Small intestine (tissue), 7 donors: ENCODE measurements around the gene ZNF48. TPM values are rescaled to one million over a fixed set of nuclear protein-coding genes. Genes with fewer than 3 reads are reported as not detected.

ENCODE experiments used
- DNase-seq, 2 donors: peaks; one replicate each; pipeline versions ENCODE4 v3.0.0 to v3.0.0-alpha.2; 2013
- FAIRE-seq: peaks from 2 replicates; lab custom pipeline; 2012; peaks lifted over from hg19 to GRCh38; lab: Jason Lieb, UNC
- H3K27ac ChIP-seq, 3 donors: one replicate each; pipeline ENCODE4 v1.5.1; 2013; ENCODE audit warnings: low read length in 2 of 3, mild to moderate bottlenecking in 2 of 3, control low read depth in 1 of 3, inconsistent platforms in 1 of 3, low read depth in 1 of 3, moderate library complexity in 1 of 3
- H3K27me3 ChIP-seq, 3 donors: one replicate each; pipeline ENCODE4 v1.6.1; 2013; ENCODE audit warnings: low read length in 3 of 3, inconsistent platforms in 1 of 3; ENCODE audit not compliant: control insufficient read depth in 3 of 3, insufficient read depth in 3 of 3
- H3K36me3 ChIP-seq, 3 donors: one replicate each; pipeline ENCODE4 v1.6.1; 2013; ENCODE audit warnings: low read length in 3 of 3, inconsistent platforms in 1 of 3, low read depth in 1 of 3, mild to moderate bottlenecking in 1 of 3, moderate library complexity in 1 of 3; ENCODE audit not compliant: control insufficient read depth in 3 of 3, insufficient read depth in 2 of 3
- H3K4me1 ChIP-seq, 3 donors: one replicate each; pipeline ENCODE4 v1.6.1; 2013; ENCODE audit warnings: low read length in 2 of 3, inconsistent platforms in 1 of 3, low read depth in 1 of 3, mild to moderate bottlenecking in 1 of 3, moderate library complexity in 1 of 3; ENCODE audit not compliant: control insufficient read depth in 3 of 3, insufficient read depth in 2 of 3
- H3K4me3 ChIP-seq, 3 donors: one replicate each; pipeline ENCODE4 v1.5.1; 2013; ENCODE audit warnings: low read length in 3 of 3, control low read depth in 1 of 3, inconsistent platforms in 1 of 3, low read depth in 1 of 3, mild to moderate bottlenecking in 1 of 3, moderate library complexity in 1 of 3
- H3K9me3 ChIP-seq, 2 donors: one replicate each; pipeline ENCODE4 v1.6.1; 2013; ENCODE audit warnings: low read depth in 1 of 2, low read length in 1 of 2; ENCODE audit not compliant: control insufficient read depth in 2 of 2, insufficient read depth in 1 of 2
- WGBS, 3 donors: extraction: QIAGEN DNeasy Blood & Tissue Kit; methylation state at CpG; one replicate each; pipeline ENCODE4 v1.1.7; 2013; 5-methylcytosine and 5-hydroxymethylcytosine counted together
- polyA plus RNA-seq, 4 donors: library from polyadenylated mRNA; stranded (reverse) in 3 of 4; unstranded in 1 of 4; fragments of 200-250 nt in 3 of 4; fragments of 120-200 nt in 1 of 4; gene quantifications; one replicate each; pipeline versions ENCODE4 v1.2.1 to v1.2.3, GENCODE V29; 2013
- donor health status: healthy with polysubstance abuse.
- donor health status: control.
- donor health status: control.
- donor health status: Bipolar disorder and iron deficiency.
- donor health status: healthy.

ZNF48 gene
- polyA plus RNA-seq, 4 donors, result 1.6 to 7.0 (median 3.9) TPM

GRCh38 chr16:30438835-30439234 lies 43.6 kb downstream of the ZNF48 start:
- H3K9me3 ChIP-seq, result peaks cover 0 to 12% of the 10 kb centered on the region in 2 donors
- DNase-seq (no peak), FAIRE-seq (no peak)
- peaks cover 0 to 5% (median 0%) of the 10 kb centered on the region in 3 donors for H3K4me1 ChIP-seq
- WGBS, 3 donors, result 89 to 92% (median 92%) methylated on average over 5 of the region's 5 CpGs
- no peak overlapping the region for H3K4me3 ChIP-seq
- no peaks in the 10 kb centered on the region for H3K27me3 ChIP-seq
- H3K36me3 ChIP-seq, result peaks cover 0 to 9% (median 0%) of the 10 kb centered on the region in 3 donors
- H3K27ac ChIP-seq, result no peak overlapping the region

GRCh38 chr16:30439720-30440348 lies 44.6 kb downstream of the ZNF48 start:
- DNase-seq (no peak), FAIRE-seq (no peak)
- WGBS, 3 donors, result 66 to 77% (median 76%) methylated on average over 6 of the region's 6 CpGs
- Histone ChIP-seq H3K27ac (no peak overlapping the region), H3K4me3 (no peak overlapping the region), H3K4me1 (peaks cover 0 to 15% (median 9%) of the 10 kb centered on the region in 3 donors), H3K9me3 (peaks cover 0 to 22% of the 10 kb centered on the region in 2 donors), H3K36me3 (peaks cover 0 to 18% (median 0%) of the 10 kb centered on the region in 3 donors), H3K27me3 (no peaks in the 10 kb centered on the region)

- no peak for FAIRE-seq
- Histone ChIP-seq H3K4me3 (peak overlapping the region in 1 of 3 donors; percentile 85), H3K27me3 (no peaks in the 10 kb centered on the region), H3K9me3 (peaks cover 0 to 36% of the 10 kb centered on the region in 2 donors), H3K27ac (no peak overlapping the region), H3K36me3 (peaks cover 0 to 21% (median 0%) of the 10 kb centered on the region in 3 donors), H3K4me1 (peaks cover 0 to 41% (median 15%) of the 10 kb centered on the region in 3 donors)
- WGBS, 3 donors, result 79 to 92% (median 84%) methylated on average over 2 of the region's 2 CpGs
- DNase-seq, result no peak
Measured at GRCh38 chr16:30443631-30444030, 48.4 kb downstream of the ZNF48 start.

- peaks cover 0 to 46% (median 15%) of the 10 kb centered on the region in 3 donors for H3K4me1 ChIP-seq
- peaks cover 0 to 21% (median 0%) of the 10 kb centered on the region in 3 donors for H3K36me3 ChIP-seq
- H3K27ac ChIP-seq, result peak overlapping the region; percentile 87 to 97 (median 89)
- 84 to 91% (median 86%) methylated on average over 29 of the region's 29 CpGs for WGBS, 3 donors
- DNase-seq (no peak), FAIRE-seq (no peak)
- peaks cover 0 to 36% of the 10 kb centered on the region in 2 donors for H3K9me3 ChIP-seq
- H3K4me3 ChIP-seq, result peak overlapping the region; percentile 57 to 88 (median 85)
- no peaks in the 10 kb centered on the region for H3K27me3 ChIP-seq
Measured at GRCh38 chr16:30444231-30445148, 49.3 kb downstream of the ZNF48 start.

GRCh38 chr16:30445149-30445407 lies 49.9 kb downstream of the ZNF48 start:
- H3K9me3 ChIP-seq, result peaks cover 0 to 36% of the 10 kb centered on the region in 2 donors
- peaks cover 0 to 46% (median 15%) of the 10 kb centered on the region in 3 donors for H3K4me1 ChIP-seq
- no peak for FAIRE-seq
- H3K4me3 ChIP-seq, result peak overlapping the region; percentile 57 to 88 (median 85)
- H3K27ac ChIP-seq, result peak overlapping the region; percentile 87 to 97 (median 89)
- peaks cover 0 to 21% (median 0%) of the 10 kb centered on the region in 3 donors for H3K36me3 ChIP-seq
- WGBS, 3 donors, result 18 to 31% (median 22%) methylated on average over 11 of the region's 11 CpGs
- H3K27me3 ChIP-seq, result no peaks in the 10 kb centered on the region
- no peak for DNase-seq

GRCh38 chr16:30445408-30446202 lies 50.4 kb downstream of the ZNF48 start, which contains the start of gene SEPHS2:
Gene SEPHS2 (minus strand): TSS chr16:30445874. CDS start chr16:30445727, 147 bp downstream.
- Histone ChIP-seq H3K9me3 (peaks cover 0 to 36% of the 10 kb centered on the region in 2 donors), H3K36me3 (peaks cover 0 to 21% (median 0%) of the 10 kb centered on the region in 3 donors), H3K4me3 (peak within 1 kb of the TSS; percentile 57 to 88 (median 85)), H3K27ac (peak within 1 kb of the TSS; percentile 87 to 97 (median 89)), H3K4me1 (peaks cover 0 to 48% (median 15%) of the 10 kb centered on the region in 3 donors), H3K27me3 (no peaks in the 10 kb centered on the region)
- FAIRE-seq (no peak), DNase-seq (peak; percentile 99 to 100)
- WGBS, 3 donors, result 0 to 1% (median 0%) methylated on average over 41 to 59 of the region's 59 CpGs

GRCh38 chr16:30446203-30446595 lies 51.0 kb downstream of the ZNF48 start:
- Histone ChIP-seq H3K4me3 (peak overlapping the region in 2 of 3 donors; percentile 6 to 57), H3K27me3 (no peaks in the 10 kb centered on the region), H3K27ac (peak overlapping the region; percentile 16 to 97 (median 87)), H3K9me3 (peaks cover 0 to 36% of the 10 kb centered on the region in 2 donors), H3K36me3 (peaks cover 0 to 21% (median 0%) of the 10 kb centered on the region in 3 donors), H3K4me1 (peaks cover 0 to 54% (median 15%) of the 10 kb centered on the region in 3 donors)
- DNase-seq, result no peak
- 67 to 72% (median 69%) methylated on average over 10 of the region's 10 CpGs for WGBS, 3 donors
- no peak for FAIRE-seq
